Measurements from ENCODE around the gene ABCA3. TPM values are rescaled to one million over a fixed set of nuclear protein-coding genes. Genes with fewer than 3 reads are reported as not detected.
"Not testable (repeated sequence)": the region's sequence is repeated elsewhere in the genome, so short reads cannot be mapped to it uniquely, and the experiment has no call there.

ABCA3 gene
- total and polyA plus RNA-seq, 2 of the 8 experiments (the other 6 are each of a cell fraction or from before 2014, with no cell fraction given): 5.7 to 7.9 TPM

DNA sequence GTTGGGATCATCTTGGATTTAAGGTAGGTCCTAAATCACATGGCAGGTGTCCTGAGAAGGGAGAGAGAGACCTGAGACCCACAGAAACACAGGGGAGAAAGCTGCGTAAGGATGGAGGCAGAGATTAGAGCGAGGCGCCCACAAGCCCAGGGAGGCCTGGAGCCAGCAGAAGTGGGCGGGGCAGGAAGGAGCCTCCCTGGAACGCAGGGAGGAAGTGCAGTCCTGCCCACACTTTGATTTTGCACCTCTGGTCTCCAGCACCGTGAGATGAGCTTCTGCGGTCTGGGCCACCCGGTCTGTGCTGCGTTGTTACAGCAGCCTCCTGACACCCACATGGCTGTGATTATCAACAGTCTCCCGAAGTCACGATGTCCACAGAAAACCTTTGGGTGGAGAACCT lies 97.9 kb downstream of the ABCA3 start (continued):
- no peak for TF ChIP-seq SRF (IDR thresholded peaks at IDR 0.05; ENCODE audit: low read depth, low read length)
- TF ChIP-seq RXRA (IDR thresholded peaks at IDR 0.05; ENCODE audit: insufficient read depth, low read depth, low read length): no peak

DNA sequence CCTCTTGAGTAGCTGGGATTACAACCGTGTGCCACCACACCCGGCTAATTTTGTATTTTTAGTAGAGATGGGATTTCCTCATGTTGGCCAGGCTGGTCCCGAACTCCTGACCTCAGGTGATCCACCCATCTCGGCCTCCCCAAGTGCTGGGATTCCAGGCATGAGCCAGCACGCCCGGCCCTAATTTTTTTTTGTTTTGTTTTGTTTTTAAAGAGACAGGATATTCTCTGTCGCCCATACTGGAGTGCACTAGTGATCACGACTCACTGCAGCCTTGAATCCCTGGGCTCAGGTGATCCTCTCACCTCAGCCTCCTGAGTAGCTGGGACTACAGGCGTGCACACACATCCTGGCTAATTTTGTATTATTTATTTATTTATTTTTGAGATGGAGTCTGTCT lies 100.2 kb downstream of the ABCA3 start:
- not testable (repeated sequence) for H3K23ac ChIP-seq (ENCODE audit: insufficient read length); H2BK15ac ChIP-seq (ENCODE audit: low read length); H3K4ac ChIP-seq (replicated peaks; ENCODE audit: insufficient read length, low read depth, low read length); H3K9ac ChIP-seq (replicated peaks in 1 of 4; ENCODE audit: extremely low read depth in 1 of 4, low read depth in 3 of 4, low read length in 3 of 4); H4K91ac ChIP-seq (replicated peaks; ENCODE audit: insufficient read length, low read length); H2BK20ac ChIP-seq (ENCODE audit: low read length); H4K5ac ChIP-seq (ENCODE audit: insufficient read length, low read depth, low read length); H3K79me2 ChIP-seq (ENCODE audit: control insufficient read depth in 1 of 2, insufficient read depth in 2 of 2, low read length in 2 of 2); H3K27ac ChIP-seq (ENCODE audit: low read depth, low read length); H3K9me3 ChIP-seq (ENCODE audit: insufficient read depth in 2 of 2, low read depth in 1 of 2, low read length in 1 of 2); H3K79me1 ChIP-seq (ENCODE audit: low read depth, low read length); H3K4me3 ChIP-seq (ENCODE audit: extremely low read depth in 1 of 4, insufficient read depth in 2 of 4, low read depth in 3 of 4, low read length in 4 of 4); H3K4me2 ChIP-seq (ENCODE audit: insufficient read depth in 1 of 2, low read depth in 2 of 2, low read length in 2 of 2); H2BK120ac ChIP-seq (replicated peaks; ENCODE audit: low read depth, low read length); H4K8ac ChIP-seq (ENCODE audit: extremely low read depth, insufficient read depth, low read length); H3K18ac ChIP-seq (ENCODE audit: extremely low read depth, low read length); H3K14ac ChIP-seq (ENCODE audit: insufficient read length); DNase-seq (ENCODE audit: low read depth in 1 of 2, low spot score in 2 of 2); H2BK5ac ChIP-seq (ENCODE audit: low read depth, low read length); H2AFZ ChIP-seq (ENCODE audit: low read length); FAIRE-seq; H3K56ac ChIP-seq (replicated peaks; ENCODE audit: insufficient read length, low read depth, low read length); H2BK12ac ChIP-seq (ENCODE audit: low read depth, low read length); H2AK5ac ChIP-seq (ENCODE audit: low read depth, low read length)
- peaks cover 10 to 32% (median 18%) of the 10 kb centered on the region in 4 experiments; a peak in 7 of 8 replicates for H3K36me3 ChIP-seq (ENCODE audit: control insufficient read depth in 2 of 4, insufficient read depth in 4 of 4, low read length in 3 of 4)
- CTCF ChIA-PET (ENCODE audit: partially characterized antibody): interaction anchor here (0.6 to 1.6 kb wide), 4 partner anchors 12 to 188 kb away, joined by 3 to 6 read pairs (median 3); partner anchors contain the start of gene ECI1
- peaks cover 4 to 20% of the 10 kb centered on the region in 2 experiments for H4K20me1 ChIP-seq (replicated peaks in 1 of 2; ENCODE audit: control insufficient read depth in 1 of 2, insufficient read depth in 2 of 2, low read length in 2 of 2)
- peaks cover 16% of the 10 kb centered on the region; the same call in 1 of the 2 replicates for H3K23me2 ChIP-seq (ENCODE audit: low read depth, low read length)
- peaks cover 4 to 20% (median 16%) of the 10 kb centered on the region in 4 experiments; a peak in 6 of 7 replicates for H3K27me3 ChIP-seq (replicated peaks in 1 of 4; ENCODE audit: control insufficient read depth in 3 of 4, extremely low read depth in 1 of 4, insufficient read depth in 3 of 4, low read length in 3 of 4)
- POLR2A ChIA-PET (ENCODE audit: partially characterized antibody): interaction anchor here (0.6 to 8.6 kb wide), 5 partner anchors 8 to 232 kb away, joined by 3 to 181 read pairs (median 4); partner anchors contain the start of genes ECI1 and PGP
- H3K4me1 ChIP-seq (replicated peaks in 1 of 4; ENCODE audit: control insufficient read depth in 3 of 4, insufficient read depth in 4 of 4, low read length in 3 of 4): peaks cover 0 to 19% (median 10%) of the 10 kb centered on the region in 4 experiments; a peak in 5 of 7 replicates
- 91% methylated on average over 9 of the region's 9 CpGs; no CpG with 5 or more reads in 1 of the 2 experiments for WGBS, 2 experiments (ENCODE audit: extremely low coverage in 1 of 2, insufficient coverage in 1 of 2, insufficient read length in 1 of 2, insufficient replicate concordance in 2 of 2, low coverage in 1 of 2, low lambda C conversion rate in 2 of 2, missing lambda C conversion rate in 1 of 2)

All from H1 (cell line).